ENCODE measurements around the gene NUDC.

DNA sequence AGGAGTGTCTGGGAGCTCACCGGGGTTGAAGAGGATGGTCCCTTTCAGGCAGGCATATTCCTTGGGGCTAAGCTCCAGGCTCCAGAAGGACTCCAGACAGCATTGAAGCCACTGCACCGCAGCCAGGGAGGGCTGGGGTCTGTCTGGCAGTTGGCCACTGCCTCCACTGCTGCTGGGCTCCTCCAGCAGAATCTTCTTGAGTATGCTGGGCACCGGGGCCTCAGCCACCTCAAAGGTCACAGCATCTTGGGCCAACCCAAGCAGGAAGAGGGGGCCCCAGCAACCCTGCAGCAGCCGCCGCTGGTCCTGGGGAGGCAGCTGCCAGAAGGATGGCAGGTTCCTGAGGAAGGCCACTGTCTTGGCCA, 8.2 kb upstream of the NUDC start:
- TF ChIP-seq, protein P1, sequence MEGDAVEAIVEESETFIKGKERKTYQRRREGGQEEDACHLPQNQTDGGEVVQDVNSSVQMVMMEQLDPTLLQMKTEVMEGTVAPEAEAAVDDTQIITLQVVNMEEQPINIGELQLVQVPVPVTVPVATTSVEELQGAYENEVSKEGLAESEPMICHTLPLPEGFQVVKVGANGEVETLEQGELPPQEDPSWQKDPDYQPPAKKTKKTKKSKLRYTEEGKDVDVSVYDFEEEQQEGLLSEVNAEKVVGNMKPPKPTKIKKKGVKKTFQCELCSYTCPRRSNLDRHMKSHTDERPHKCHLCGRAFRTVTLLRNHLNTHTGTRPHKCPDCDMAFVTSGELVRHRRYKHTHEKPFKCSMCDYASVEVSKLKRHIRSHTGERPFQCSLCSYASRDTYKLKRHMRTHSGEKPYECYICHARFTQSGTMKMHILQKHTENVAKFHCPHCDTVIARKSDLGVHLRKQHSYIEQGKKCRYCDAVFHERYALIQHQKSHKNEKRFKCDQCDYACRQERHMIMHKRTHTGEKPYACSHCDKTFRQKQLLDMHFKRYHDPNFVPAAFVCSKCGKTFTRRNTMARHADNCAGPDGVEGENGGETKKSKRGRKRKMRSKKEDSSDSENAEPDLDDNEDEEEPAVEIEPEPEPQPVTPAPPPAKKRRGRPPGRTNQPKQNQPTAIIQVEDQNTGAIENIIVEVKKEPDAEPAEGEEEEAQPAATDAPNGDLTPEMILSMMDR (IDR thresholded peaks at IDR 0.05; ENCODE audit: insufficient read depth, low read depth, low read length) = no peak
- TF ChIP-seq EZH2 (IDR thresholded peaks at IDR 0.05; ENCODE audit: insufficient read depth, low read length) = no peak
